Measurements from ENCODE around the gene ARAP1. TPM values are rescaled to one million over a fixed set of nuclear protein-coding genes. Genes with fewer than 3 reads are reported as not detected.

The ARAP1 gene
- total RNA-seq, 2 experiments from 2014 or later: 65.7 to 69.8 TPM

GRCh38 chr11:72669527-72669926 lies 82.7 kb downstream of the ARAP1 start:
- H3K27me3 Mint-ChIP-seq: peaks cover 79% of the 10 kb centered on the region

GRCh38 chr11:72668629-72669347 lies 83.4 kb downstream of the ARAP1 start:
- Mint-ChIP-seq H3K36me3 (ENCODE audit: low read depth) (no peaks in the 10 kb centered on the region), H3K4me3 (no peak overlapping the region), H3K27ac (no peak overlapping the region), H3K9me3 (no peaks in the 10 kb centered on the region), H3K4me1 (ENCODE audit: low read depth) (no peaks in the 10 kb centered on the region), H3K27me3 (peaks cover 75% of the 10 kb centered on the region)
- DNase-seq (no peak), ATAC-seq (ENCODE audit: poor library complexity) (peak; percentile 26)
- H3K9me3 ChIP-seq (ENCODE audit: control insufficient read depth in 1 of 2, insufficient read depth in 1 of 2, low read length in 2 of 2): peaks cover 12 to 27% of the 10 kb centered on the region in 2 experiments
- TF ChIP-seq, protein P1, sequence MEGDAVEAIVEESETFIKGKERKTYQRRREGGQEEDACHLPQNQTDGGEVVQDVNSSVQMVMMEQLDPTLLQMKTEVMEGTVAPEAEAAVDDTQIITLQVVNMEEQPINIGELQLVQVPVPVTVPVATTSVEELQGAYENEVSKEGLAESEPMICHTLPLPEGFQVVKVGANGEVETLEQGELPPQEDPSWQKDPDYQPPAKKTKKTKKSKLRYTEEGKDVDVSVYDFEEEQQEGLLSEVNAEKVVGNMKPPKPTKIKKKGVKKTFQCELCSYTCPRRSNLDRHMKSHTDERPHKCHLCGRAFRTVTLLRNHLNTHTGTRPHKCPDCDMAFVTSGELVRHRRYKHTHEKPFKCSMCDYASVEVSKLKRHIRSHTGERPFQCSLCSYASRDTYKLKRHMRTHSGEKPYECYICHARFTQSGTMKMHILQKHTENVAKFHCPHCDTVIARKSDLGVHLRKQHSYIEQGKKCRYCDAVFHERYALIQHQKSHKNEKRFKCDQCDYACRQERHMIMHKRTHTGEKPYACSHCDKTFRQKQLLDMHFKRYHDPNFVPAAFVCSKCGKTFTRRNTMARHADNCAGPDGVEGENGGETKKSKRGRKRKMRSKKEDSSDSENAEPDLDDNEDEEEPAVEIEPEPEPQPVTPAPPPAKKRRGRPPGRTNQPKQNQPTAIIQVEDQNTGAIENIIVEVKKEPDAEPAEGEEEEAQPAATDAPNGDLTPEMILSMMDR (IDR thresholded peaks at IDR 0.05): no peak
- ChIA-PET POLR2A (no interaction called here), CTCF (no interaction called here)
- H3K4me1 ChIP-seq (ENCODE audit: insufficient read depth, low read length): no peaks in the 10 kb centered on the region
- no peak overlapping the region for H3K27ac ChIP-seq (ENCODE audit: low read depth in 1 of 2, low read length in 2 of 2)
- peaks cover 61 to 72% of the 10 kb centered on the region in 2 experiments for H3K27me3 ChIP-seq (ENCODE audit: control insufficient read depth in 1 of 2, insufficient read depth in 2 of 2, low read length in 2 of 2)
- no peak overlapping the region for H3K4me3 ChIP-seq (ENCODE audit: low read length)
- no peaks in the 10 kb centered on the region for H3K36me3 ChIP-seq (ENCODE audit: insufficient read depth, low read length)
- intact Hi-C loops (cut with DNase I, micrococcal nuclease): no loop called here

More at GRCh38 chr11:72669527-72669926, 82.7 kb downstream of the ARAP1 start:
- POLR2A ChIA-PET: no interaction called here
- Mint-ChIP-seq H3K4me1 (ENCODE audit: low read depth) (no peaks in the 10 kb centered on the region), H3K27ac (no peak overlapping the region), H3K4me3 (no peak overlapping the region), H3K36me3 (ENCODE audit: low read depth) (no peaks in the 10 kb centered on the region), H3K9me3 (no peaks in the 10 kb centered on the region)
- Histone ChIP-seq H3K36me3 (ENCODE audit: insufficient read depth, low read length) (no peaks in the 10 kb centered on the region), H3K4me3 (ENCODE audit: low read length) (no peak overlapping the region), H3K27ac (ENCODE audit: low read depth in 1 of 2, low read length in 2 of 2) (no peak overlapping the region), H3K27me3 (ENCODE audit: control insufficient read depth in 1 of 2, insufficient read depth in 2 of 2, low read length in 2 of 2) (peaks cover 68 to 79% of the 10 kb centered on the region in 2 experiments), H3K9me3 (ENCODE audit: control insufficient read depth in 1 of 2, insufficient read depth in 1 of 2, low read length in 2 of 2) (peaks cover 12 to 34% of the 10 kb centered on the region in 2 experiments), H3K4me1 (ENCODE audit: insufficient read depth, low read length) (no peaks in the 10 kb centered on the region)
- ATAC-seq (ENCODE audit: poor library complexity) (no peak), DNase-seq (no peak)
- CTCF ChIA-PET: no interaction called here
- intact Hi-C loops (cut with DNase I, micrococcal nuclease): no loop called here
- TF ChIP-seq, protein P1 (IDR thresholded peaks at IDR 0.05): no peak

DNA sequence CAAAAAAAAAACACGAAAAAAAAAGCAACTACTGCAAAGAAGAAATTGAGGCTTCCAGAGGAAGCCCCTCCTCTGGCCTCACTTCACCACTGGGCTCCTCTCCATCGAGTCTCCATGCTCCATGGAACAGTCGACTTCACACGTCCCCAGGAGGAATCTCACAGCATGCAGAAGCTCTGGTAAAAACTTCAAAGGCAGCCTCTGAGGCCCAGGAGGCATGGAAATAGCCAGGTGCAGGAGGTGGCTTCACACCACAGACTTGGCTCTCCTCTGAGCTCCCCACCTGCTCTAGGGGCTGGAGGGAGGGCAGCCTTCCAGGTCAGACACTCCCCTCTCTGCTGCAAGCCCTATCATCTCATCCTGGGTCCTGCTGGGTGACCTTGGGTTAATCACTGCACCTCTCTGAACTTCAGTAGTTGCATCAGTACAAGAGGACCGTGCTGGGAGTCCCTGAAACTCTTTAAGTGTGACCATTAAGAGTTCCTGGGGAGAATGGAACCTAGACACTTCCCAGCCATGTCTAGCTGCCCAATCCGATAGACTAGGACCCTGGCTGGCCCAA lies 86.2 kb downstream of the ARAP1 start:
- Mint-ChIP-seq H3K27ac (no peak overlapping the region), H3K4me1 (ENCODE audit: low read depth) (no peaks in the 10 kb centered on the region), H3K4me3 (no peak overlapping the region), H3K9me3 (no peaks in the 10 kb centered on the region), H3K36me3 (ENCODE audit: low read depth) (no peaks in the 10 kb centered on the region), H3K27me3 (peaks cover 53% of the 10 kb centered on the region)
- Histone ChIP-seq H3K27me3 (ENCODE audit: control insufficient read depth in 1 of 2, insufficient read depth in 2 of 2, low read length in 2 of 2) (peaks cover 35 to 47% of the 10 kb centered on the region in 2 experiments), H3K4me1 (ENCODE audit: insufficient read depth, low read length) (no peaks in the 10 kb centered on the region), H3K36me3 (ENCODE audit: insufficient read depth, low read length) (no peaks in the 10 kb centered on the region), H3K4me3 (ENCODE audit: low read length) (no peak overlapping the region), H3K27ac (ENCODE audit: low read depth in 1 of 2, low read length in 2 of 2) (no peak overlapping the region), H3K9me3 (ENCODE audit: control insufficient read depth in 1 of 2, insufficient read depth in 1 of 2, low read length in 2 of 2) (peaks cover 12 to 20% of the 10 kb centered on the region in 2 experiments)
- no peak for ATAC-seq (ENCODE audit: poor library complexity)
- CTCF ChIA-PET: no interaction called here
- DNase-seq: no peak
- TF ChIP-seq, protein P1 (IDR thresholded peaks at IDR 0.05): no peak
- intact Hi-C loops (cut with DNase I, micrococcal nuclease): no loop called here
- POLR2A ChIA-PET: interaction anchor here (0.8 kb wide), 1 partner anchor 9 kb away, joined by 3 read pairs; no protein-coding TSS in a partner anchor

Data from CD4-positive, alpha-beta T cell (primary cell).